Endothelial cell of umbilical vein (primary cell): ENCODE measurements around the gene ZBTB46.

Source experiments
- TF ChIP-seq, protein P1 (sequence below): IDR thresholded peaks from 2 replicates; pipeline ENCODE4 v1.6.1; 2011; ENCODE audit not compliant: insufficient read depth, insufficient read length
- TF ChIP-seq, protein P2 (sequence below), 2 donors: IDR thresholded peaks; 1 replicate in 1 of 2; 2 replicates in 1 of 2; pipeline ENCODE4 v1.5.1; 2011; ENCODE audit warnings: low read length in 2 of 2, mild to moderate bottlenecking in 2 of 2, moderate library complexity in 2 of 2, control low read depth in 1 of 2, inconsistent platforms in 1 of 2, low read depth in 1 of 2; ENCODE audit not compliant: insufficient read depth in 1 of 2; ENCODE audit errors: extremely low read depth in 1 of 2

GRCh38 chr20:63850689-63851547, 19.9 kb upstream of the ZBTB46 start:
- TF ChIP-seq, protein P1, sequence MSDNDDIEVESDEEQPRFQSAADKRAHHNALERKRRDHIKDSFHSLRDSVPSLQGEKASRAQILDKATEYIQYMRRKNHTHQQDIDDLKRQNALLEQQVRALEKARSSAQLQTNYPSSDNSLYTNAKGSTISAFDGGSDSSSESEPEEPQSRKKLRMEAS: no peak
- TF ChIP-seq, protein P2, sequence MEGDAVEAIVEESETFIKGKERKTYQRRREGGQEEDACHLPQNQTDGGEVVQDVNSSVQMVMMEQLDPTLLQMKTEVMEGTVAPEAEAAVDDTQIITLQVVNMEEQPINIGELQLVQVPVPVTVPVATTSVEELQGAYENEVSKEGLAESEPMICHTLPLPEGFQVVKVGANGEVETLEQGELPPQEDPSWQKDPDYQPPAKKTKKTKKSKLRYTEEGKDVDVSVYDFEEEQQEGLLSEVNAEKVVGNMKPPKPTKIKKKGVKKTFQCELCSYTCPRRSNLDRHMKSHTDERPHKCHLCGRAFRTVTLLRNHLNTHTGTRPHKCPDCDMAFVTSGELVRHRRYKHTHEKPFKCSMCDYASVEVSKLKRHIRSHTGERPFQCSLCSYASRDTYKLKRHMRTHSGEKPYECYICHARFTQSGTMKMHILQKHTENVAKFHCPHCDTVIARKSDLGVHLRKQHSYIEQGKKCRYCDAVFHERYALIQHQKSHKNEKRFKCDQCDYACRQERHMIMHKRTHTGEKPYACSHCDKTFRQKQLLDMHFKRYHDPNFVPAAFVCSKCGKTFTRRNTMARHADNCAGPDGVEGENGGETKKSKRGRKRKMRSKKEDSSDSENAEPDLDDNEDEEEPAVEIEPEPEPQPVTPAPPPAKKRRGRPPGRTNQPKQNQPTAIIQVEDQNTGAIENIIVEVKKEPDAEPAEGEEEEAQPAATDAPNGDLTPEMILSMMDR (IDR thresholded peaks at IDR 0.05; ENCODE audit: extremely low read depth in 1 of 2, insufficient read depth in 1 of 2, low read depth in 1 of 2, low read length in 2 of 2): no peak
